HepG2 (cell line): ENCODE data around the gene SGIP1. TPM values are rescaled to one million over a fixed set of nuclear protein-coding genes. Genes with fewer than 3 reads are reported as not detected.

Source experiments
- AHDC1 ChIP-seq: sonication (generic); formaldehyde crosslinking; IDR thresholded peaks from 2 replicates; pipeline ENCODE4 v1.5.1; 2020; ENCODE audit warnings: mild to moderate bottlenecking, missing genetic modification reagents, borderline replicate concordance
- ARID2 ChIP-seq: sonication (generic); formaldehyde crosslinking; IDR thresholded peaks from 2 replicates; pipeline ENCODE4 v1.8.1; 2022; ENCODE audit warnings: mild to moderate bottlenecking, missing genetic modification reagents, borderline replicate concordance
- ARID5B ChIP-seq: IDR thresholded peaks from 2 replicates; pipeline ENCODE4 v1.4.0; 2020; ENCODE audit warnings: mild to moderate bottlenecking, missing genetic modification reagents
- BRD4 ChIP-seq: sonication (generic); formaldehyde crosslinking; IDR thresholded peaks from 2 replicates; pipeline ENCODE4 v1.4.0; 2020; ENCODE audit warnings: missing genetic modification reagents
- FOXA3 ChIP-seq: IDR thresholded peaks from 2 replicates; pipeline ENCODE4 v1.6.1; 2016; ENCODE audit warnings: missing genetic modification reagents, missing compliant biosample characterization
- HMG20A ChIP-seq: IDR thresholded peaks from 2 replicates; pipeline ENCODE4 v1.6.1; 2016; ENCODE audit warnings: borderline replicate concordance
- KDM5B ChIP-seq: sonication (generic); formaldehyde crosslinking; IDR thresholded peaks from 2 replicates; pipeline ENCODE4 v1.4.0; 2020; ENCODE audit warnings: missing genetic modification reagents, mild to moderate bottlenecking, borderline replicate concordance
- MAFK ChIP-seq, 2 experiments: IDR thresholded peaks in 1 of 2; conservative IDR thresholded peaks in 1 of 2; 2 replicates each; pipeline ENCODE4 v1.6.1; 2011; ENCODE audit warnings: improper control_type of control experiment in 2 of 2, low read length in 2 of 2
- MIXL1 ChIP-seq: IDR thresholded peaks from 2 replicates; pipeline ENCODE4 v1.6.1; 2016
- PHB2 ChIP-seq: fragments of 450-650 bp; IDR thresholded peaks from 2 replicates; pipeline ENCODE4 v1.6.1; 2018; ENCODE audit not compliant: partially characterized antibody
- RXRB ChIP-seq: IDR thresholded peaks from 2 replicates; pipeline ENCODE4 v1.6.1; 2016; ENCODE audit warnings: borderline replicate concordance, missing genetic modification reagents, missing compliant biosample characterization
- SALL1 ChIP-seq: sonication (generic); formaldehyde crosslinking; IDR thresholded peaks from 2 replicates; pipeline ENCODE4 v1.8.0; 2022; ENCODE audit warnings: mild to moderate bottlenecking, missing genetic modification reagents
- SMAD1 ChIP-seq: sonication (generic); formaldehyde crosslinking; IDR thresholded peaks from 2 replicates; pipeline ENCODE4 v1.4.0; 2020; ENCODE audit warnings: missing genetic modification reagents, low read depth, mild to moderate bottlenecking, borderline replicate concordance
- SOX5 ChIP-seq: IDR thresholded peaks from 2 replicates; pipeline ENCODE4 v1.6.1; 2016; ENCODE audit warnings: borderline replicate concordance
- ZNF121 ChIP-seq: sonication (generic); formaldehyde crosslinking; IDR thresholded peaks from 2 replicates; pipeline ENCODE4 v1.5.0; 2020; ENCODE audit warnings: mild to moderate bottlenecking, missing genetic modification reagents
- ZNF333 ChIP-seq: sonication (generic); formaldehyde crosslinking; IDR thresholded peaks from 2 replicates; pipeline ENCODE4 v1.4.0; 2020; ENCODE audit warnings: mild to moderate bottlenecking, missing genetic modification reagents, borderline replicate concordance
- ZNF562 ChIP-seq: sonication (generic); formaldehyde crosslinking; IDR thresholded peaks from 2 replicates; pipeline ENCODE4 v1.8.0; 2022; ENCODE audit warnings: missing genetic modification reagents, borderline replicate concordance
- ZZZ3 ChIP-seq: sonication (generic); formaldehyde crosslinking; IDR thresholded peaks from 2 replicates; pipeline ENCODE4 v1.4.0; 2020; ENCODE audit warnings: missing genetic modification reagents, mild to moderate bottlenecking, borderline replicate concordance
- polyA plus RNA-seq, 8 experiments: library from polyadenylated mRNA; depleted of rRNA in 3 of 8; stranded (reverse) in 7 of 8; unstranded in 1 of 8; fragments of >200 nt; fragmentation: Illumina TruSeq in 4 of 8; extraction: Trizol in 4 of 8; gene quantifications; 2 replicates each; pipeline versions ENCODE4 v1.2.1 to v1.2.3, GENCODE V29; 2011 to 2016; ENCODE audit warnings: low read depth in 4 of 8, missing spikeins in 1 of 8, mixed read lengths in 1 of 8; ENCODE audit not compliant: insufficient read depth in 1 of 8
- total RNA-seq, 5 experiments: library from RNA; depleted of rRNA; stranded (reverse); fragments of >200 nt; fragmentation: Illumina TruSeq; extraction: Trizol; gene quantifications; 2 replicates each; pipeline ENCODE4 v1.2.3, GENCODE V29; 2016; ENCODE audit warnings: low read depth in 1 of 5

Gene SGIP1
- total and polyA plus RNA-seq, 2 of the 13 experiments (the other 11 are each of a cell fraction or from before 2014, with no cell fraction given), result not detected

GRCh38 chr1:66705110-66705509 is 171.2 kb downstream of the SGIP1 start (continued):
- no peak for TF ChIP-seq ZNF121 (CRISPR knock-in tag)
- TF ChIP-seq SMAD1, result no peak
- TF ChIP-seq RXRB (CRISPR knock-in tag), result no peak
- peak; percentile 46; the same call in 1 of the 2 replicates for TF ChIP-seq AHDC1
- TF ChIP-seq ZNF333 (CRISPR knock-in tag), result no peak
- TF ChIP-seq MIXL1 (CRISPR knock-in tag), result no peak
- TF ChIP-seq BRD4, result no peak
- TF ChIP-seq ZZZ3 (CRISPR knock-in tag), result no peak
- TF ChIP-seq ZNF562 (CRISPR knock-in tag), result no peak
- TF ChIP-seq MAFK (conservative IDR thresholded peaks at IDR 0.05 in 1 of 2, IDR thresholded peaks at IDR 0.05 in 1 of 2; ENCODE audit: low read length in 2 of 2), result peak; percentile 75 to 79
- peak; percentile 42; the same call in 1 of the 2 replicates for TF ChIP-seq SOX5
- TF ChIP-seq PHB2, result no peak
- 0 out of 2 replicates have a peak, but pooled peaks have one; percentile 30 for TF ChIP-seq HMG20A (CRISPR knock-in tag)
- peak; percentile 75 for TF ChIP-seq ARID5B (CRISPR knock-in tag)
- TF ChIP-seq SALL1 (CRISPR knock-in tag), result peak; percentile 32; the same call in 1 of the 2 replicates
- TF ChIP-seq FOXA3 (CRISPR knock-in tag), result peak; percentile 73
- TF ChIP-seq ARID2 (CRISPR knock-in tag), result no peak
- TF ChIP-seq KDM5B (CRISPR knock-in tag), result no peak
